KG1 (cell line): ENCODE data around the gene NDUFS5.
"Not testable (repeated sequence)": the region's sequence is repeated elsewhere in the genome, so short reads cannot be mapped to it uniquely, and the experiment has no call there.

Experiments
- DNase-seq: peaks from one replicate; lab custom pipeline; 2025; lab: John Stamatoyannopoulos, UW

NDUFS5 gene

GRCh38 chr1:39065542-39065941 lies 39.4 kb downstream of the NDUFS5 start:
- no peak for DNase-seq

GRCh38 chr1:39068227-39068626 lies 42.1 kb downstream of the NDUFS5 start:
- not testable (repeated sequence) for DNase-seq

GRCh38 chr1:39071557-39071956 lies 45.4 kb downstream of the NDUFS5 start:
- DNase-seq = not testable (repeated sequence)

- DNase-seq = no peak
These were observed 50.1 kb downstream of the NDUFS5 start for GRCh38 chr1:39076127-39076798.

- DNase-seq = no peak
These were observed 50.6 kb downstream of the NDUFS5 start for GRCh38 chr1:39076799-39077148.

GRCh38 chr1:39080269-39080826 lies 54.2 kb downstream of the NDUFS5 start:
- DNase-seq = no peak

- no peak for DNase-seq
These were observed 54.7 kb downstream of the NDUFS5 start for GRCh38 chr1:39080831-39081270.

- no peak for DNase-seq
These were observed 55.3 kb downstream of the NDUFS5 start for GRCh38 chr1:39081271-39082009.

GRCh38 chr1:39082010-39082799 lies 56.1 kb downstream of the NDUFS5 start:
- DNase-seq = no peak

GRCh38 chr1:39082811-39083576 lies 56.8 kb downstream of the NDUFS5 start:
- DNase-seq = no peak

- DNase-seq = no peak
These were observed 58.0 kb downstream of the NDUFS5 start for GRCh38 chr1:39084191-39084590.
